Fibroblast of the conjunctiva (primary cell): ENCODE measurements around the gene FEM1B.

Experiments used
- DNase-seq: peaks from one replicate; pipeline ENCODE4 v3.0.0-alpha.2; 2010; ENCODE audit warnings: low read depth

FEM1B gene

DNA sequence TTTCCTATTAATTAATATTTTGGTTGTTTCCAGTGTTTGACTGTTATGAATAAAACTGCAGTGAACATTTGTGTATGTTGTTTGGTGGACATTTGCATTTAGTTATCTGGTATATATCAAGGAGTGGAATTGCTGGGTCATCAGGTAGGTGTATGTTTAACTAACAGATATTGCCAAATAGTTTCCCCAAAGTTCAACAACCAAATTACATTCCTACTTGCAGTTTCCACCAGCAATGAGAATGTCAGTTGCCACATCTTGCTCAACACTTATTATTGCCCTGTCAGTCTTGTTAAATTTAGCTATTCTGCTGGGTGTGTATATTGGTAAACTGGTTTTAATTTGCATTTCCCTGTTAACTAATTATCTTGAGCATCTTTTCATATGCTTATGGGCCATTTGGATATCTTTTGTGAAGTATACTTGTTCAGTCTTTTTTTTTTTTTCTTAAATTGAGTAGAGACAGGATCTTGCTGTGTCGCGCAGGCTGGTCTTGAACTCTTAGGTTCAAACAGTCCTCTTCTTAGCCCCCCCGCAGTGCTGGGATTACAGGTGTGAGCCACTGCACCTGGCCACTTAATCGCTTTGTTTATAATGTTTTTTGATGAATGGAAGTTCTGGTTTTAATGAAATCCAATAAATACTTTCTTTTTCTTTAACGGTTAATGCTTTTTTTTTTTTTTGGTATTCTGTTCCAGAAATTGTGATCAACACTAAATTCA lies 7.9 kb downstream of the FEM1B start:
- DNase-seq = no peak

DNA sequence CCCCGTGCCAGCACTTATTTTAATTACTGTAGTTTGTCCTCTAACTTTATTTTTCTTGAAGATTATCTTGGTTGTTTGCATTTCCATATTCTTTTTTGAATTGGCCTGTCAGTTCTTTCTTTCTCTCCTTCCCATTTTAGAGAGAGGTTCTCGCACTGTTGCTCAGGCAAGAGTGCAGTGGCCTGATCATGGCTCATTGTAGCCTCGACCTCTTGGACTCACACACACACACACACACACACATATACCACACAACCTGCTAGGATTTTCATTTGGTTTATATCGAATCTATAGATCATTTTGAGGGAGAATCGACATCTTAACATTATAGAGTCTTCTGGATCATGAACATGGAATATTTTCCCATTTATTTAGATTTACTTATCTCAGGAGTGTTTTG lies 8.7 kb downstream of the FEM1B start:
- DNase-seq = no peak

DNA sequence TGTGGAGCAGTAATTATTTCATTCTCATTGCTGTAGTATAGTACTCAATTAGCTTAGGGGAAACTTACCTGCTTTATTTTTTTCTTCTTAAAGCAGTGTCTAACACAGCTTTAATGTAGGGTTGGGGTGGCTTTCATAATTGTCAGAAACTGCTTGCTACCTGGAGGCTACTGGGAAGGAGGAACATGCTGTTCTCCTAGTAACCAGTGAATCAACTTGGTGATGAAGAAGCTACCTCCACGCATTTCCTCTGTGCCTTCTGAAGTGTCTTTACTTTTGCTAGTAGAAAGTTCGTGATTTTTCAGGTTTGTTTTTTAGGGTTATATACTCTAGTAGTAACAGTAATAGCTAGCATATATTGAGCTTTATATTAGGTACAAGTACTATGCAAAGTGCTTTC lies 11.5 kb downstream of the FEM1B start:
- DNase-seq = no peak

DNA sequence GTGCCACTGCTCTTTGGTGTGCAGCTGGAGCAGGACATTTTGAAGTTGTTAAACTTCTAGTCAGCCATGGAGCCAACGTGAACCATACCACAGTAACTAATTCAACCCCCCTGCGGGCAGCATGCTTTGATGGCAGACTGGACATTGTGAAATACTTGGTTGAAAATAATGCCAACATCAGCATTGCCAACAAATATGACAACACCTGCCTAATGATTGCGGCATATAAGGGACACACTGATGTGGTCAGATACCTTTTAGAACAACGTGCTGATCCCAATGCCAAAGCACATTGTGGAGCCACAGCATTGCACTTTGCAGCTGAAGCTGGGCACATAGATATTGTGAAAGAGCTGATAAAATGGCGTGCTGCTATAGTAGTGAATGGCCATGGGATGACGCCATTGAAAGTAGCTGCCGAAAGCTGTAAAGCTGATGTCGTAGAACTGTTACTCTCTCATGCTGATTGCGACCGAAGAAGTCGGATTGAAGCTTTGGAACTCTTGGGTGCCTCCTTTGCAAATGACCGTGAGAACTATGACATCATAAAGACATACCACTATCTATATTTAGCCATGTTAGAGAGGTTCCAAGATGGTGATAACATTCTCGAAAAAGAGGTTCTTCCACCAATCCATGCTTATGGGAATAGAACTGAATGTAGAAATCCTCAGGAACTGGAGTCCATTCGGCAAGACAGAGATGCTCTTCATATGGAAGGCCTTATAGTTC lies 12.2 kb downstream of the FEM1B start:
- DNase-seq = no peak

DNA sequence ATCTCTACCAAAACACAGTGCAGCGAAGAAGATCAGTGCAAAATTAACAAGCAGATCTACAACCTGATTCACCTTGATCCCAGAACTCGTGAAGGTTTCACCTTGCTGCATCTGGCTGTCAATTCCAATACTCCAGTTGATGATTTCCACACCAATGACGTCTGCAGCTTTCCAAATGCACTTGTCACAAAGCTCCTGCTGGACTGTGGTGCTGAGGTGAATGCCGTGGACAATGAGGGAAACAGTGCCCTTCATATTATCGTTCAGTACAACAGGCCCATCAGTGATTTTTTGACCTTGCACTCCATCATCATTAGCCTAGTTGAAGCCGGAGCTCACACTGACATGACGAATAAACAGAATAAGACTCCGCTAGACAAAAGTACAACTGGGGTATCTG lies 13.2 kb downstream of the FEM1B start:
- DNase-seq = no peak

DNA sequence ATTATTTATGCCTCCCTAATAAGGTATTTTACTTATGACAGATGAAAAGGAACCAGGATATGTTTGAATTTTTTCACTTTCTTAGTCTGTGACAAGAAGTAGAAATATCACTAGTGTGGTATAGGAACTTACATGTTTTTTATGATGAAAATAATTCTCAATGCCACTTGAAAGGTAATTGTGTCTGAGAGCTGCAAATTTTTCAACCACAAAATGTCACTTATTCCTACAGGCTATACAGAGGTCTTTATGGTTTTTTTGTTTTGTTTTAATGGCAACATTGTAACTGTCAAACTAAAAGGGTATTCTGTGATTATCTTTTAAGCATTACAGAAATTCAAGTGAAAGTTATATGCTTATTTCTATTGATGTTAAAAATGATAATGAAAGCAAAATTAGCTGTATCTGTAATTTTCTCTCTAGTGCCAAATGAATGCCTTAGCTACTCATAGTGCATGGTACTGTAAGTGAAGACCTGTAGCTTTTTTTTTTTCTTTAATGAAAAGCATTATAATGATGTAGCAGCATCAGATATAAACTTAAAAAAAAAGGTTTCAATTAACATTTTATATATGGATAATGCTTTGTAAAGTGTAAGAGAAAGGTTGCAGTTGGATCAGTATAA lies 14.7 kb downstream of the FEM1B start:
- DNase-seq = no peak

DNA sequence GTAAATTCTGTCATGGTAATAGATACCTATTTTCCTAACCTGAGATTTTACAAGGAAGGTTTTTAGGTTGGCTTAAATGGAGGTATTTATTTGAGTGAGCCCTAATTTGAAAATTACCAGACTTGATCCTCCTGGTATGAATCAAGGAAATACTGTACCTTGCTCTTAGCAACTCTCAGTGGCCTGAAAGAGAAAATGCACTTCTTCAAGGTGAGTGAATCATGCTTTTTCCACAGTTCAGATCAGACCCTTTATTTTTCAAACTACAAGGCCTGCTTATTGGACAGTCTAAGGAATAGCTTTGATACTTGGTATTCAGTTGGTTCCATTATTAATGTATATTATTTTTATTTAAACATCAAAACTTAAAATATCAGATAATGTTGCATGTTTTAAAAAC lies 15.4 kb downstream of the FEM1B start:
- DNase-seq = no peak

DNA sequence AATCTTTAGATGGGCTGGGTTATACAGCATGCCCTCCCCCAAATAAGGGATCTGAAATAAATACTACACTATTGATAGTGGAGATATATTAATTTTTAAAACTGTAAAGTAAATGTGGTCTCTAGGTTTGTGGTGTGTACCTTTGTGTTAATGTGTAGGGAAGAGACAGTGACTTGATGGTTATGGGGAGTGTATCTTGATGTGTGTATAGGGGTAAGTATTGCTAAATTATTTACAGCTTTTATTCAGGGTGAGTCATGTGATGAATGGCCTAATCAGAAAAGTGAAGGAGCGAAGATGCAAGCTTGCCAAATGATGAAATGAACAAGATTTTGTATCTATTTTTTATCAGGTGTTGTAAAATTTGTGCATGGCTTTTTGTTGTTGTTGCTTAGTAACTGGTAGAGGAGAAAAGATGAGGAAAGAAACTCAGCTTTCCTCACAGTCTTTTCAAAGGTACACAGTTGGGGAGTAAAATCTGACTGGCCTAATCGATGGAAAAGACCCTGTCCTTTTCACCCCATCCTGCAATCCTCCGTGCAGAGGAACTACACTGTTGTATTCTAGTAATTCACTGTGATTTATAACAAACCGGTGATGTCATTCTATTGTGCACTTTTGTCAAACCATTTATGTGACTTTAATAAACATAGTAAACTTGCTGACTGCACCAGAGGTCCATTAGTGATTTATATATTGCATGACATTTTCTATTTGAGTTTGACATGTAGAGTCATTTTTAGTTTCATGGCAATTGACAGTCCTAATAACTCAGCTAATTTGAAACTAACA lies 17.7 kb downstream of the FEM1B start:
- DNase-seq = no peak

DNA sequence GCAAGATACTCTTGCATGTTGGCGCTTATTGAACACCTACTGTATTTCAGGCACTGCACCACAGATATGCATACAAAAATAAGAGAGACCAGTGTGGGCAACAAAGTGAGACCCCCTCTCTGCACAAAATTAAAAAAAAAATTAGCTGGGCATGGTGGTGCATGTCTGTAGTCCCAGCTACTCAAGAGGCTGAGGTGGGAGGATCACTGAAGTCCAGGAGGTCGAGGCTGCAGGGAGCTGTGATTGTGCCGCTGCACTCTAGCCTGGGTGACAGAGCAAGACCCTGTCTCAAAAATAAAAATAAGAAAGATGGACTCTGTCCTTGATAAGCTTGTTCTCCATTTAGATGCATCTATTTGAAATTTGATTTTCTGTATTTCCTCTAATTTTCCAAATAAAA lies 20.8 kb downstream of the FEM1B start:
- DNase-seq = no peak

GRCh38 chr15:68298882-68299381 lies 21.4 kb downstream of the FEM1B start:
- no peak for DNase-seq

- no peak for DNase-seq
These were observed 21.9 kb downstream of the FEM1B start for GRCh38 chr15:68299436-68299835.

DNA sequence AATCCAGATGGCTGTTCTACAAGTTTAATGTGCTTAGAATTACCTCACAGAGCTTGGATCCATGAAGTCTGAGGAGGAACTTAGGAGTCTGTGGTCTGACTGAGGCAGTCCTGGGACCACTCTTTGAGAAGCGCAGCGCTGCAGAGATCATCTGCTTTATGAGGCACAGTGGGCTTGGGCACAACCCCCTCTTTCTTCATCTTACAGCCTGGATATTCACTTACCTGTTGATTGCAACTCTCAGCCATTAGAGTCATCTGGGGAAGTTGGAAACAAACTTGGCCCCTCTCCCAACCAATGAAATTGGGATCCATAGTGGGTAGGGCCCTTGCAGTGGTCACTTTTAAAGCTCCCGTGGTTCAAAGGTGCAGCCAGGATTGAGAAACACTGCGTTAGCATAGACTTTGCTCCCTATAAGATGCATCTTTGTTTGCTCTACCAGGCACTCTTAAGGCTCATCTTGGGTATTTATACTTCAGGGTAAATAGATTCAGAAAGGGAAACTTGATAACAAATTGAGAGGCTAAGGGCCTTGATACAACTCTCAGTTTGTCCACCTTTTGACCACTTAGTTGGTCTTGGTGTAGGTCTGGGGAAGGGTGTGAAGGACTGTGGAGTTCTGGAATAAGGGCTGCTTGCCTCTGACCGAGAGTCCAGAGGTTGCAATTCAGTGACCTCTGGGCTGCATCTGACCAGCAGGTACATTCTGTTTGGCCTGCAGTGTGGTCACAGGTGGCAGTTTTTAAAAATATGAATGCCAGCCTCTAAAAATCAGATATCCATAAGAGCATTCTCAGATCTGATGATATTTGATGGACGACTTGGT lies 22.8 kb downstream of the FEM1B start:
- no peak for DNase-seq

GRCh38 chr15:68301301-68301700 lies 23.8 kb downstream of the FEM1B start:
- no peak for DNase-seq

- DNase-seq = no peak
These were observed 25.2 kb downstream of the FEM1B start for GRCh38 chr15:68302729-68303128.

DNA sequence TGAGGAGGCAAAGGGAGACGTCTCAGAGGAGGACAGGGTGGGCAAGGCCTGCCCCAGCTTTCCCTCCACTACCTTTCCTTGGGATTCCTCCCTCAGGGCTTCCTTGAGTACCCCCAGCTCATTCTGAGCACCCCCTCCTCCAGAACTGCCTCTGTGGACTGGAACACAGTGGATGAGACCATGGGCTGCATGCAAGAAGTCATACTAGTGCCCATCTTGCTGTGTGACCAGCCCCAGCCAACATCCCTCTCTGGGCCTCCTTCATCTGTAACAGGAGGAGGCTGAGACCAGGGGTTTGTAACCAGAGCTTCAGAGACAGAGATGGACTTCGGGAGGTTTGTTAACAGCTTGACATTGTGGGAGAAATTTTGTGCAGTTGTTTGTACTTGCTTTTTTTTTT lies 25.6 kb downstream of the FEM1B start:
- DNase-seq = no peak

GRCh38 chr15:68303560-68304436 lies 26.3 kb downstream of the FEM1B start:
- no peak for DNase-seq

DNA sequence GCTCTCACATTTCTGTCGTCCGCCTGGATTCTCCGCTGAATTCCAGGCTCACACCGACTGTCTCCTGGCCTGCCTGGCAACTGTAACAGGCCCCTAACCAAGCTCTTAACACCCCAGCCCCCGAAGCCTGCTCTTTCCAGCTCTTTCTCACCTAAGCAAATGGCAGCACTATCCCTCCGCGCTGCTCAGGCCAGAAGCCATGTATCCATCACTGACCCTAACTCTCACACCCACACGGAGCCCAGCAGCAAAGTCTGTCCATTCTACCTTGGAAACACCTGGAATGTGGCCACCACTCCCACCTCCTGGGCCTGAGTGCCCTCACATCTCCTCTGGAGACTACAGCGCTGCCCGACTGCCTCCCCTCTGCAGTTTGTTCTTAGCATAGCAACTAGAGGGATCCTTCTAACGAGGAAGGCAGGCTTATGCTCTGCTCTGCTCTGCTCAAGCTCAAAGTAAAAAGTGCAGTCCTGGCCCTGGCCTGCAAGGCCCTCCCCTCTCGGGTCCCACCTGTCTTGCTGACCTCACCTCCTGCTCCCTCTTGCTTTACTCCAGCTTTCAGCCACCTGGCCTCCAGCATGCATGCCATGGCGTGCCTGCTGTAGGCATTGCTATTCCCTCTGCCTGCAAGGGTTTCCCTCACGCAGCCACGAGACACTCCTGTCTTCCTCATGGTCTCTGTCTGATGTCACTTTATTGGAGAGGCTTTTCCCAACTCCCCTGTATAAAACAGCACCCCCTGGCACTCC lies 27.2 kb downstream of the FEM1B start:
- no peak for DNase-seq

DNA sequence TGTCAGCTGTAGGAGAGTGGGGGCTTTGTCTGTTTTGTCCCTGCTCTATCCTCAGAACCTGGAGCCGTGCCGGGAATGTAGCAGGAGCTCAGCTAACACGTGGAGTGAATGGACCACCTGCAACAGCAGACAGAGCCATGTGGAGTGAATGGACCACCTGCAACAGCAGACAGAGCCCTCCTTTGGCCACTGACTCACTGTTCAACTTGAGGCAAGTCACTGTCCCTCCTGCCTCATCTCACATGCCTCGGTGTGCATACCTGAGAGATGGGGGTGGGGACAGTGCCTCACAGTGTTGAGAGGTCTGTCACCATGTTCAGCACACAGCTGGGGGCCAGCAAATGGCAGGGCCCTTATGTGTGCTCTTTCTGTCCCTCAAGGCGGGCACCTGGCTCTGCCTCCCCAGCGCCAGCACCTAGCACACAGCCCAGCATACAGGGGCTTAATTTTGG lies 27.9 kb downstream of the FEM1B start:
- DNase-seq = no peak

GRCh38 chr15:68307131-68307928 lies 29.8 kb downstream of the FEM1B start:
- no peak for DNase-seq
